Natural killer cell (primary cell): ENCODE data around the gene RGS10. TPM values are rescaled to one million over a fixed set of nuclear protein-coding genes. Genes with fewer than 3 reads are reported as not detected.

ENCODE experiments used
- ATAC-seq, 3 donors: fragments of 150-1000 bp in 2 of 3; fragments of 200-7000 bp in 1 of 3; cut with Tn5 transposase; 1 replicate in 1 of 3; 2 replicates in 2 of 3; pipeline ENCODE4 v1.10.0; 2021; ENCODE audit warnings: mild to moderate bottlenecking in 2 of 3, moderate library complexity in 2 of 3
- DNase-seq, 2 donors: peaks; one replicate each; pipeline versions ENCODE4 v3.0.0 to v3.0.0-alpha.2; 2013 to 2021; ENCODE audit warnings: mixed read lengths in 1 of 2
- H3K27ac ChIP-seq: one replicate; pipeline ENCODE4 v1.5.1; 2013; ENCODE audit warnings: mild to moderate bottlenecking, low read length
- H3K27me3 ChIP-seq: one replicate; pipeline ENCODE4 v1.6.1; 2013; ENCODE audit warnings: low read length; ENCODE audit not compliant: control insufficient read depth, insufficient read depth
- H3K36me3 ChIP-seq: one replicate; pipeline ENCODE4 v1.6.1; 2013; ENCODE audit warnings: low read length; ENCODE audit not compliant: control insufficient read depth, insufficient read depth
- H3K4me1 ChIP-seq: one replicate; pipeline ENCODE4 v1.6.1; 2013; ENCODE audit warnings: low read length; ENCODE audit not compliant: control insufficient read depth, insufficient read depth
- H3K4me3 ChIP-seq: one replicate; pipeline ENCODE4 v1.5.1; 2013; ENCODE audit warnings: low read length
- H3K9me3 ChIP-seq: one replicate; pipeline ENCODE4 v1.6.1; 2013; ENCODE audit warnings: low read length; ENCODE audit not compliant: control insufficient read depth, insufficient read depth
- H3K27ac Mint-ChIP-seq, 2 donors: one replicate each; pipeline ENCODE4 v1.8.0; 2022; ENCODE audit warnings: mild to moderate bottlenecking in 2 of 2, mixed read lengths in 2 of 2, moderate library complexity in 1 of 2
- H3K27me3 Mint-ChIP-seq, 2 donors: one replicate each; pipeline ENCODE4 v1.8.0; 2022; ENCODE audit warnings: low read depth in 2 of 2, mixed read lengths in 2 of 2
- H3K36me3 Mint-ChIP-seq: one replicate; pipeline ENCODE4 v1.8.0; 2022; ENCODE audit warnings: mixed read lengths
- H3K4me1 Mint-ChIP-seq, 2 donors: one replicate each; pipeline ENCODE4 v1.8.0; 2022; ENCODE audit warnings: mixed read lengths in 2 of 2
- H3K4me3 Mint-ChIP-seq: one replicate; pipeline ENCODE4 v1.8.0; 2022; ENCODE audit warnings: mild to moderate bottlenecking, moderate library complexity, mixed read lengths
- H3K9me3 Mint-ChIP-seq, 2 donors: one replicate each; pipeline ENCODE4 v1.8.0; 2022; ENCODE audit warnings: mixed read lengths in 2 of 2
- CTCF ChIP-seq: fragments of 200-600 bp; IDR thresholded peaks from one replicate; pipeline ENCODE4 v1.8.0; 2022; ENCODE audit warnings: antibody characterized with exemption
- WGBS: methylation state at CpG from one replicate; pipeline ENCODE4 v1.1.7; 2013; ENCODE audit warnings: missing lambda C conversion rate; ENCODE audit not compliant: insufficient coverage; 5-methylcytosine and 5-hydroxymethylcytosine counted together
- intact Hi-C: fragments of 100-400 bp; cut with micrococcal nuclease; formaldehyde crosslinking; loops from one replicate; pipeline ENCODE4 v1.14.2; 2022
- total RNA-seq, 4 donors: library from RNA; stranded (reverse); fragments of 120-200 nt in 1 of 4; gene quantifications; one replicate each; pipeline versions ENCODE4 v1.2.3 to v1.2.4, GENCODE V29; 2013 to 2022

RGS10 gene
- total RNA-seq, 3 donors from 2014 or later (not counting 1 experiment from before 2014, with no cell fraction given), result 13.5 to 25.7 (median 21.4) TPM

GRCh38 chr10:119524720-119525070 is 17.8 kb downstream of the RGS10 start:
- Histone ChIP-seq H3K27ac (no peak overlapping the region), H3K4me3 (no peak overlapping the region), H3K9me3 (no peaks in the 10 kb centered on the region), H3K4me1 (no peaks in the 10 kb centered on the region), H3K36me3 (peaks cover 19% of the 10 kb centered on the region), H3K27me3 (no peaks in the 10 kb centered on the region)
- Mint-ChIP-seq H3K4me3 (no peak overlapping the region), H3K4me1 (peaks cover 0 to 3% of the 10 kb centered on the region in 2 donors), H3K27ac (no peak overlapping the region), H3K36me3 (no peaks in the 10 kb centered on the region), H3K27me3 (no peaks in the 10 kb centered on the region), H3K9me3 (no peaks in the 10 kb centered on the region)
- WGBS, result 94% methylated on average over 11 of the region's 13 CpGs
- no peak for TF ChIP-seq CTCF
- DNase-seq (no peak), ATAC-seq (no peak)
- intact Hi-C loops, result no loop called here

GRCh38 chr10:119523895-119524719 is 18.4 kb downstream of the RGS10 start:
- peaks cover 1% of the 10 kb centered on the region for H3K4me1 ChIP-seq
- 95% methylated on average over 19 of the region's 19 CpGs for WGBS
- Mint-ChIP-seq H3K4me3 (no peak overlapping the region), H3K27ac (no peak overlapping the region), H3K4me1 (peaks cover 0 to 9% of the 10 kb centered on the region in 2 donors), H3K36me3 (no peaks in the 10 kb centered on the region), H3K9me3 (no peaks in the 10 kb centered on the region), H3K27me3 (no peaks in the 10 kb centered on the region)
- no peak overlapping the region for H3K27ac ChIP-seq
- no peaks in the 10 kb centered on the region for H3K9me3 ChIP-seq
- no peak for ATAC-seq
- H3K27me3 ChIP-seq, result no peaks in the 10 kb centered on the region
- intact Hi-C loops, result no loop called here
- peaks cover 19% of the 10 kb centered on the region for H3K36me3 ChIP-seq
- TF ChIP-seq CTCF, result no peak
- DNase-seq, result no peak
- H3K4me3 ChIP-seq, result no peak overlapping the region

GRCh38 chr10:119522747-119523426 is 19.6 kb downstream of the RGS10 start:
- H3K4me1 Mint-ChIP-seq, result peaks cover under 1 to 18% of the 10 kb centered on the region in 2 donors
- Histone ChIP-seq H3K36me3 (peaks cover 19% of the 10 kb centered on the region), H3K4me1 (peaks cover 11% of the 10 kb centered on the region), H3K4me3 (no peak overlapping the region), H3K27me3 (no peaks in the 10 kb centered on the region), H3K27ac (no peak overlapping the region), H3K9me3 (no peaks in the 10 kb centered on the region)
- H3K27ac Mint-ChIP-seq, result no peak overlapping the region
- H3K27me3 Mint-ChIP-seq, result no peaks in the 10 kb centered on the region
- H3K9me3 Mint-ChIP-seq, result no peaks in the 10 kb centered on the region
- DNase-seq, result no peak
- WGBS, result 98% methylated on average over 10 of the region's 11 CpGs
- intact Hi-C loops, result no loop called here
- no peaks in the 10 kb centered on the region for H3K36me3 Mint-ChIP-seq
- no peak overlapping the region for H3K4me3 Mint-ChIP-seq
- TF ChIP-seq CTCF, result no peak
- no peak for ATAC-seq
